GM20000 (cell line): ENCODE results near the gene MMP24OS.

Experiments
- DNase-seq: peaks from one replicate; pipeline ENCODE4 v3.0.0; 2012; ENCODE audit warnings: low spot score
- CTCF ChIP-seq: IDR thresholded peaks from 2 replicates; pipeline ENCODE4 v1.5.1; 2012; ENCODE audit warnings: mild to moderate bottlenecking, control low read depth; ENCODE audit errors: extremely low read depth, missing control alignments

MMP24OS gene

GRCh38 chr20:35288325-35289060, 10.6 kb upstream of the MMP24OS start:
- TF ChIP-seq CTCF: no peak
- no peak for DNase-seq

GRCh38 chr20:35287509-35288324, 9.8 kb upstream of the MMP24OS start:
- no peak for DNase-seq

GRCh38 chr20:35286899-35287508, 9.1 kb upstream of the MMP24OS start:
- DNase-seq: no peak
- no peak for TF ChIP-seq CTCF

More at GRCh38 chr20:35287509-35288324, 9.8 kb upstream of the MMP24OS start:
- TF ChIP-seq CTCF: no peak

- no peak for DNase-seq
- no peak for TF ChIP-seq CTCF
These were observed 8.4 kb upstream of the MMP24OS start for GRCh38 chr20:35286077-35286898.

GRCh38 chr20:35285806-35286076, 7.8 kb upstream of the MMP24OS start:
- TF ChIP-seq CTCF: no peak
- no peak for DNase-seq

- no peak for DNase-seq
- no peak for TF ChIP-seq CTCF
These were observed 7.3 kb upstream of the MMP24OS start for GRCh38 chr20:35284992-35285805.
